Breast epithelium (tissue), 3 donors: ENCODE results near the gene ARMH4.
A peak's percentile ranks its signal among the peaks of the same experiment; 100 is the strongest.

Experiments
- POLR2AphosphoS5 ChIP-seq, 3 donors: sonication (generic); formaldehyde crosslinking; IDR thresholded peaks; one replicate each; pipeline ENCODE4 v1.6.1; 2017; ENCODE audit warnings: antibody characterized with exemption in 3 of 3
- TF ChIP-seq, protein P1 (sequence below), 3 donors: fragments of 450-650 bp; IDR thresholded peaks; one replicate each; pipeline ENCODE4 v1.5.1; 2016 to 2017; ENCODE audit warnings: antibody characterized with exemption in 3 of 3, mild to moderate bottlenecking in 3 of 3, moderate library complexity in 3 of 3

DNA sequence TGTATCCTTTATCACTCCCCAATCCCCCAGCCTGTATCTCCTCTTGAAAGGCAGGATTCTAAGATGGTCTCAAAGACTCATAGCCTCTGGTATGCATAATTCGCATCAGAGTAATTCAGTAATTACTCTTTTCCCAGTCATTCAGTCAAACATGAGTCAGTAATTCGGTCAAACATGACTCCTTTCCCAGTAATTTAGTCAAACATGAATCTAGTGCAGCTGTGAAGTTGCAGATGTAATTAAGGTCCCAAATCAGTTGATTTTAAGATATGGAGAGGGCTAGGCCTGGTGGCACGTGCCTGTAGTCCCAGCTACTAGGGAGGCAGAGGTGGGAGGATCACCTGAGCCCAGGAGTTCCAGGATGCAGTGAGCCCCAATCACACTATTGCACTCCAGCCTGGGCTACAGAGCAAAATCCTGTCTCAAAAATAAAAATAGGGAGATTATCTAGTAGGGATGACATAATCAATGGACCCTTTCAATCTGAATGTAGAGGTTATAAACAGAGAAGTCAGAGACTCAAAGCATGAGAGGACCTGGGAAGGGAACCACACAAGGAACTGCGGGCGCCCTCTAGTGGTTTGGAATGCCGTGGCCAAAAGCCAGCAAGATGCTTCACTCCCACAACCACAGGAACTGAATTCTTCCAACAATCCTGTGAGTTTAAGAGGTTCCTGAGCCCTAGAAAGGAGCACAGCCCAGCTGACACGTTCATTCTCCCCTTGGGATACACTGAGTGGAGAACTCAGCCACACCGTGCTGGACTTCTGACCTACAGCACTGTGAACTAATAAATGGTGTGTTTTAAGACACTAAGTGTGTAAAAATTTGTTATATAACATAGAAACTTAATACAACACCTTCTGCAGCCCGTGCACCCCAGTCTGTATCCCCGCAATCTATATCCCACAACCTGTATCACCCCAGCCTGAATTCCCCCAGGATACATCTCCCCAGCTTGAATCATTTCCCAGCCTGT is 14.3 kb upstream of the ARMH4 start:
- TF ChIP-seq, protein P1, sequence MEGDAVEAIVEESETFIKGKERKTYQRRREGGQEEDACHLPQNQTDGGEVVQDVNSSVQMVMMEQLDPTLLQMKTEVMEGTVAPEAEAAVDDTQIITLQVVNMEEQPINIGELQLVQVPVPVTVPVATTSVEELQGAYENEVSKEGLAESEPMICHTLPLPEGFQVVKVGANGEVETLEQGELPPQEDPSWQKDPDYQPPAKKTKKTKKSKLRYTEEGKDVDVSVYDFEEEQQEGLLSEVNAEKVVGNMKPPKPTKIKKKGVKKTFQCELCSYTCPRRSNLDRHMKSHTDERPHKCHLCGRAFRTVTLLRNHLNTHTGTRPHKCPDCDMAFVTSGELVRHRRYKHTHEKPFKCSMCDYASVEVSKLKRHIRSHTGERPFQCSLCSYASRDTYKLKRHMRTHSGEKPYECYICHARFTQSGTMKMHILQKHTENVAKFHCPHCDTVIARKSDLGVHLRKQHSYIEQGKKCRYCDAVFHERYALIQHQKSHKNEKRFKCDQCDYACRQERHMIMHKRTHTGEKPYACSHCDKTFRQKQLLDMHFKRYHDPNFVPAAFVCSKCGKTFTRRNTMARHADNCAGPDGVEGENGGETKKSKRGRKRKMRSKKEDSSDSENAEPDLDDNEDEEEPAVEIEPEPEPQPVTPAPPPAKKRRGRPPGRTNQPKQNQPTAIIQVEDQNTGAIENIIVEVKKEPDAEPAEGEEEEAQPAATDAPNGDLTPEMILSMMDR (IDR thresholded peaks at IDR 0.05): peak; percentile 47 to 71 (median 48)
- TF ChIP-seq POLR2AphosphoS5 (IDR thresholded peaks at IDR 0.05): no peak
